NCI-H1694 treated with DMSO at 0.1 percent for 48 hours (cell line): ENCODE results near the gene ADAMTS14.
"Not testable (repeated sequence)": the region's sequence is repeated elsewhere in the genome, so short reads cannot be mapped to it uniquely, and the experiment has no call there.

Experiments used
- DNase-seq: peaks from one replicate; lab custom pipeline; 2025; lab: John Stamatoyannopoulos, UW

The ADAMTS14 gene

DNA sequence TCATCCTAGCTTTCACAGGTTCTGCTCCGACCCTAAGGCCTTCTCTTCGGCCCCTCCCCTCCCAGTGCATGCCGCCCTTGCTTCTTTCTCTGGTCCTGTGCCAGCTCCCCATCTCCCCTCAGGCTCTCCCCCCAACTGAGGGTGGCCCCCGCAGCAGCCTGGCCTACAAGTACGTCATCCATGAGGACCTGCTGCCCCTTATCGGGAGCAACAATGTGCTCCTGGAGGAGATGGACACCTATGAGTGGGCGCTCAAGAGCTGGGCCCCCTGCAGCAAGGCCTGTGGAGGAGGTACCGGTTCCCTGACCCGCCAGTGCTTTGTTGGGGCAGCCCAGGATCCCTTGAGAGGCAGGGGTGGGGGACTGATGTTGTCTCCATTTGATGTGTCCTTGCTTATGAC lies 79.0 kb downstream of the ADAMTS14 start:
- DNase-seq, result no peak

DNA sequence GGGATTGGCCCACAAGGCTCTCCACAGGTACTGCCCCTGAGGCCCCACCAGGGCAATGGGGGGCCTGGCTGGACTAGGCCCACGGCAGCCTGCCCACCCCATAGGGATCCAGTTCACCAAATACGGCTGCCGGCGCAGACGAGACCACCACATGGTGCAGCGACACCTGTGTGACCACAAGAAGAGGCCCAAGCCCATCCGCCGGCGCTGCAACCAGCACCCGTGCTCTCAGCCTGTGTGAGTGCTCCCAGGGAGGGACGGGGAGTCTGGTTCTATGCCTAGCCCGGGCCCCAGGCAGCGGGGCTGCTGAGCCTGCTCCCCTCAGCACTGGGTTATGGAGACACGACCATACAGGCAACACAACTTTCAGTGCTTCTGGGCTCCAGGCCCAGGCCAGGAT lies 79.7 kb downstream of the ADAMTS14 start:
- DNase-seq, result no peak

DNA sequence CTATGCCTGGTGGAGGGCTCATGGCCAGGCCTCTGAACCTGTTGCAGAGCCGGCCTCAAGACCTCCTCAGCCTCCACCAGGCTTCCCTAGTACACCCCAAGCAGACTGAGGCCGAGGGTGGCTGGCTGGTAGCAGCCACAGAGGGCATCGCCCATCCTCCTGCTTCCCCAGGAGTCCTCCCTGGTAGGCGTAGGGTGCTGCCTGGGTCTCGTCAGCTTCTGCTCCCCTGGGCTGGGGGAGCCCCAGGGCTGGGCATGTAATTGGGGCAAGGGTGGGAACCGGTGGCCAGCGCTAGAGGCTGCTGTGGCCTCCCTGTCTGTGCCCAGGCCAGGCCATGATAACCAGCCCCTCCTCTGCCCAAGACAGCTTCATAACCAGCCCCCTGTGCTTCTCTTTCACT lies 80.3 kb downstream of the ADAMTS14 start:
- no peak for DNase-seq

DNA sequence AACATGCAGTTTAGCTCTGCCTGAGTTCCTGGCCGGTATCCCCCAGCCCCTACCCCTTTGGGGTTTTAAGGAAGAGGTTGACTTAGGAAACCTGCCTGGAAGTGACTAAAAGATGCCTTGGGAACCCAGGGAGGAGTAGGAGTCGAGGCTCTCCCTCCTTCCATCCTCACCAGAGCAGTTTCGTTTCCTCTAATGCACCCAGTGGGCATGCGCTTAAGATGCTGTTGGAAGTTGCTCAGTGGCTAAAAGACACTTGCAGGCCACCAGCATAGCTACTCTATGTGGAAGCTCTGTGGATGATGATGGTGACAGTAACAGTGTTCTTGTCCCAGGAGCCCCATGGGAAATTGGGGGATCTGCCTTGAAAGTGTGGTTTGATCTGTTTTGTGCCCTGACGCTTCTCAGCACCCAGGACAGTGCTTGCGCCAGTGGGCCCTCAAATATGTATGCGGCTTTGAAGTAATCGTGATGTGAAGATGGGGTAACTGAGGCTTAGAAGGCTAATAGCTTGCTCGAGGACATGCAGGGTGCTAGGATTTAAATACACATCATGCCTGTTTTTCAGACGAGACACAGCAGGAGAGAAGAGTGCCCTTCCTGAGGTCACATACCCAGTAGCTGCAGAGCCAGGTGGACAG lies 80.8 kb downstream of the ADAMTS14 start:
- DNase-seq, result no peak

DNA sequence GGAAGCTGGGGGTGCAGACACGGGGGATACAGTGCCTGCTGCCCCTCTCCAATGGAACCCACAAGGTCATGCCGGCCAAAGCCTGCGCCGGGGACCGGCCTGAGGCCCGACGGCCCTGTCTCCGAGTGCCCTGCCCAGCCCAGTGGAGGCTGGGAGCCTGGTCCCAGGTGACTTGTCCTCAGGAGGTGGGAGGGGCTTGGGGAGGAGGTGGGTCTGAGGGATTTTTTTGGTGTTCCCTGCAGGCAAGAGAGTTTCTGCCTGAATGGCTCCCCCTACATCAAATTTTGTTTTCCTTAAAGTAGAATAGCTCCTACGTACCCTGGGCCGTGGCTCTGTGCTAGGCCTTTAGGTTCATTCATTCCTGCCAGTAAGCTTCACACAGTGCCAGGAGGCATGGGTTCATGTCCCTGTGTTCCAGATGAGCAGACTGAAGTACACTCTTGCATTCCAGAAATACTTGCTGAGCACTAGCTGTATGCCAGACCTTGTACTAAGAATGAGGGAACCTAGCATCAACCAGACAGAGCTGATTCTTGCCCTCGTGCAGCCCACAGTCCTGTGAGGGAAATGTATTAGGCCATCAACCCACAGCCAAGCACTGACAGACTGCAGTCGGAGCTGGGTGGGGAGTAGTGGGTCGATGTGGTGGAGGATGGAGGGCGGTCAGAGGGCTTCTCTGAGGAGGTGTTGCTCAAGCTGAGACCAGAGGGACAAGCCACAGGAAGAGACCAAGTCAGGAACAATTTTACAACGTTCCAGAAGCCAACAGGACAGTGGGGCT lies 81.7 kb downstream of the ADAMTS14 start:
- DNase-seq, result no peak

DNA sequence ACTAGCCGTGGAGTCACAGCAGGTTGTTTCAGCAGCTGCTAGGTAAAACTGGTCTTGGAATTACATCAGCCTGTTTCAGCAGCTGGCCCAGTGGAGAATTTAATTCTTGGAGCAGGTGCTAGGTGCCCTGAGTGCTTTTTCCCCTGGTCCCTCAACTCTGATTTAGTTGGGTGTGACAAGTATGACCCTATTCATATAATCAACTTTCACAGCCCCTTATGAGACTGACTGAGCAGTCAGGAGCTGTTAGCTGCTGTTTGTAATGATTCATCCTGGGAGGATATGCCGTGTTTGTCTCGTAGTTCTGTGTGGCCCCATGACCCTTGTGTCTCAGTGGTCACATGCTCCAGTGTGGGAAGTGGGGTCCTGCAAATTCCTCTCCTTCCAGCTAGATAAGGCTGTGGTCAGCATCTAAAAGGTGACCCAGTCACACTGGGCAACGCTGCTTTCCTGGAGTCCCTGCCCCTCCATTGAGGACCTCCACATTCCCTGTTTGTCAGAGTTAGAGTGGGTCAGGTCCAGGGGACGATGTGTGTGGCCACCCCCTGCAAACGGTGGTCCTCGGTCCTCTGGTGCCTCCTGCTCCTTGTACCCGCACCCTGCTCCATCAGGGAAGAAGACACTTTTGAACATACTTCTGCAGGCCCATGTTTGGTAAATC lies 84.5 kb downstream of the ADAMTS14 start:
- DNase-seq, result no peak

DNA sequence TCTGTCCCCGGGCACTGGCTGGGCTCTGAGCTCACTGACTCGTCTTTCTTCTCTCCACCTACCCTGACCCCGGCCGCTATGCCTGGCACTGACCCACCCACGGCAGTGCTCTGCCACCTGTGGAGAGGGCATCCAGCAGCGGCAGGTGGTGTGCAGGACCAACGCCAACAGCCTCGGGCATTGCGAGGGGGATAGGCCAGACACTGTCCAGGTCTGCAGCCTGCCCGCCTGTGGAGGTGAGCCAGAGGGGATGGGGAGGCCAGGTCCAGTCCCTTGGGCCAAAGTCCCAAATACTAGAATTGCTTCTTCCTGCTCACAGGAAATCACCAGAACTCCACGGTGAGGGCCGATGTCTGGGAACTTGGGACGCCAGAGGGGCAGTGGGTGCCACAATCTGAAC lies 85.5 kb downstream of the ADAMTS14 start:
- DNase-seq, result no peak

DNA sequence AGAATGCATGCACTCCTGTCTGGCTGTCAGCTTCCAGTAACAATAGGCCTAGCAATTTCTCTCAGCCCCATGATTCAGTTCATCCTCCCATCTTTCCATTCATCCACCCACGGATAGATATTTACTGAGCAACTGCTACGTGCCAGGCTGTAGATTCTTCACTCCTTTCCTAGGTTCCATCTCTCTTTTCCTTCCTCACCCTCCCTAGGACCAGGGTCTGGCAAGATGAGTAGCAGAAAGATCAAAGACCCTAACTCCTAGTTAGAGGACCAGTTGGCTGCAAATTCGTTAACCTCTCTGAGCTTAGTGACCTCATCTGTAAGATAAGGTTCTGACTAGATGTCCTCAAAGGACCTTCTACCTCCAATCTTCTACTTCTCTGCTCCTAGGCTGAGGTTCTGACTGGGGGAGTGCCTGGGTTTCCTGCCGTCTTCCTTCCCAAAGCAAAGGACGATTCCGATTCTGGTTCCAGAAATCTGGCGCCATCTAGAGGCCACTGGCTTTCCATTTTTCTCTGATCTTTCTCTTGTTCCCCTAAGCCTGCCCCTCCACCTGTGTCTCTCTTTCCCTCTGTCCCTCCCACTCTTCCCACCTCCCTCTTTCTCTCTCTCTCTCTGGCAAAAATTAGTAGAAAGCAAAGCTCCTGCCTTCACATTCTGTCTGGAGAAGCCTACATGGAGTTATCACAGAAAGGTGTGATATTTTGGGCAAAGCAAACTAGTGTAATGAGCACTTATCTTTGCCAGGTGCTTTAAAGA lies 86.6 kb downstream of the ADAMTS14 start:
- DNase-seq, result peak; percentile 68

DNA sequence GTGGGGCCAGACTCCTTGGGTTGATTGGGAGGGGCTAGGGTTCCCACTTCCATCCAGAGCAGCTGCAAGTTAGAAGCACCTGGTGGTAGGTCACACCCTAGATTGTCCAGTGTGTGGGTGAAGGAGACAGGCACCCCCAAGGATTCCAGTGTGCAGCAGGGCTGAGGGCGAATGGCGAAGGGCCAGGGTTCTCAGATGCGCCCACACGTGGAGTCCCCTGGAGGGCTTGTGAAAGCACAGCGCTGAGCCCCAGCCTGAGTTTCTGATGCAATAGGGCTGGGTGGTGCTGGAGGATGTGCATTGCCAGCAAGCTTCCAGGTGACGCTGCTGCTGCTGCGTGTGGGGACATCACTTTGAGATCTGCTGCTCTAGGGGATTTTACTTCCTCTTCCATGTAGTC lies 87.5 kb downstream of the ADAMTS14 start:
- DNase-seq, result no peak

DNA sequence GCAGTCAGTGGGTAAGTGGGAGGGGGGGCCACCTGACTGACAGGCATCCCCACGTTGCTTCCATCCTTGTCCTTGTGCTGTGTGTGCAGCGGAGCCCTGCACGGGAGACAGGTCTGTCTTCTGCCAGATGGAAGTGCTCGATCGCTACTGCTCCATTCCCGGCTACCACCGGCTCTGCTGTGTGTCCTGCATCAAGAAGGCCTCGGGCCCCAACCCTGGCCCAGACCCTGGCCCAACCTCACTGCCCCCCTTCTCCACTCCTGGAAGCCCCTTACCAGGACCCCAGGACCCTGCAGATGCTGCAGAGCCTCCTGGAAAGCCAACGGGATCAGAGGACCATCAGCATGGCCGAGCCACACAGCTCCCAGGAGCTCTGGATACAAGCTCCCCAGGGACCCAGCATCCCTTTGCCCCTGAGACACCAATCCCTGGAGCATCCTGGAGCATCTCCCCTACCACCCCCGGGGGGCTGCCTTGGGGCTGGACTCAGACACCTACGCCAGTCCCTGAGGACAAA lies 88.0 kb downstream of the ADAMTS14 start:
- DNase-seq, result no peak

DNA sequence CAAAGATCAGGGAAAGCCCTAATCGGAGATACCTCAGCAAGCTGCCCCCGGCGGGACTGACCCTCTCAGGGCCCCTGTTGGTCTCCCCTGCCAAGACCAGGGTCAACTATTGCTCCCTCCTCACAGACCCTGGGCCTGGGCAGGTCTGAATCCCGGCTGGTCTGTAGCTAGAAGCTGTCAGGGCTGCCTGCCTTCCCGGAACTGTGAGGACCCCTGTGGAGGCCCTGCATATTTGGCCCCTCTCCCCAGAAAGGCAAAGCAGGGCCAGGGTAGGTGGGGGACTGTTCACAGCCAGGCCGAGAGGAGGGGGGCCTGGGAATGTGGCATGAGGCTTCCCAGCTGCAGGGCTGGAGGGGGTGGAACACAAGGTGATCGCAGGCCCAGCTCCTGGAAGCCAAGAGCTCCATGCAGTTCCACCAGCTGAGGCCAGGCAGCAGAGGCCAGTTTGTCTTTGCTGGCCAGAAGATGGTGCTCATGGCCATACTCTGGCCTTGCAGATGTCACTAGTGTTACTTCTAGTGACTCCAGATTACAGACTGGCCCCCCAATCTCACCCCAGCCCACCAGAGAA lies 88.8 kb downstream of the ADAMTS14 start:
- no peak for DNase-seq

DNA sequence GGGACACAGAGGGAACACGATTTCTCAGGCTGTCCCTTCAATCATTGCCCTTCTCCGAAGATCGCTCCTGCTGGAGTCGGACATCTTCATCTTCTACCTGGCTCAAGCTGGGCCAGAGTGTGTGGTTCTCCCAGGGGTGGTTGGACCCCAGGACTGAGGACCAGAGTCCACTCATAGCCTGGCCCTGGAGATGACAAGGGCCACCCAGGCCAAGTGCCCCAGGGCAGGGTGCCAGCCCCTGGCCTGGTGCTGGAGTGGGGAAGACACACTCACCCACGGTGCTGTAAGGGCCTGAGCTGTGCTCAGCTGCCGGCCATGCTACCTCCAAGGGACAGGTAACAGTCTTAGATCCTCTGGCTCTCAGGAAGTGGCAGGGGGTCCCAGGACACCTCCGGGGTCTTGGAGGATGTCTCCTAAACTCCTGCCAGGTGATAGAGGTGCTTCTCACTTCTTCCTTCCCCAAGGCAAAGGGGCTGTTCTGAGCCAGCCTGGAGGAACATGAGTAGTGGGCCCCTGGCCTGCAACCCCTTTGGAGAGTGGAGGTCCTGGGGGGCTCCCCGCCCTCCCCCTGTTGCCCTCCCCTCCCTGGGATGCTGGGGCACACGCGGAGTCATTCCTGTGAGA lies 89.5 kb downstream of the ADAMTS14 start:
- no peak for DNase-seq

DNA sequence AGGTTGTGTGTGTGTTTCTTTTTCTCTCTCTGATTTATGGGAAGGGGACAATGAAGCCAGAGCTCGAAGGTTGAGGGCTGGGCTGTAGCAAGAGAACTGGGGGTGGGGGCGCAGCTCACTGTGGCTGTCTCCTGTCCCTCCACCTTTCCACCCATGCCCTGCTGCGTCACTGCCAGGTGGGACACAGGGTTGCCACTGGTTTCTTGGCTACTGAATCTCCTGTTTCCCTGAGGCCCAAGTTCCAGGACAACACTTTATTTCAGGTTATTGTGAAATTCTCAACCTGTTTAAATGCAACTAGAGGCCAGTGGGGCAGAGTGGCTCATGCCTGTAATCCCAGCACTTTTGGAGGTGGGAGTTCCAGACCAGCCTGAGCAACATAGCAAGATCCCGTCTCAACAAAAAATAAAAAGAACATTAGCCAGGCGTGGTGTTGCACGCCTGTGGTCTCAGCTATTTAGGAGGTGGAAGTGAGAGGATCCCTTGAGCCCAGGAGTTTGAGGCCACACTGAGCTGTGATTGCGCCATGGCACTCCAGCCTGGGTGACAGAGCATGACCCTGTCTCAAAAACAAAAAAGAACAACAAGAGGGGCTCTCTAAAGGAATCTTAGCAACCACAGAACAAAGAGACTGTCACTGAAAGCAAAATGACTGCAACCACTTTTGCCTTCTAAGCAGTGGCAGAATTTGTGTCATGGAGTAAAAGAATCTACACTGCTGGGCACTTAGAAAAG lies 90.3 kb downstream of the ADAMTS14 start:
- no peak for DNase-seq

DNA sequence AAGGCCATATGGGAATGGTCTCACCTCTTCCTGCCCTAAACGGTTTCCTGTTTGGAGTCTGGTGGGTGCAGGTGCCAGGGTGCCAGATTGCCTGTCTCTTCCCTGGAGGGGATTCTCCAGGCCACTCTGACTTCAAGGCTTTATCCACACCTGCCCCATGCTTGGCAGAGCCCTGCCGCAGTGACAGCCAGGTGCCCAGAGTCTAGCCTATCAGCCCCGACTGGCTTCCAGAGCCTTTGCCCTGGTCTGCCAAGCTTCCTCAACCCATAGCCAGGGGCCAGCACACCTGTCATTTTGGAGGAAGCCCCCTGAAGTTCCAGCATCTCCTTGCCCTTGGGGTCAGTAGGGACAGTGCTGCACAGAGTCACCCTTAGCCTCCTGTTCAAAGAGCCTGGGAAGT lies 91.3 kb downstream of the ADAMTS14 start:
- DNase-seq, result no peak

DNA sequence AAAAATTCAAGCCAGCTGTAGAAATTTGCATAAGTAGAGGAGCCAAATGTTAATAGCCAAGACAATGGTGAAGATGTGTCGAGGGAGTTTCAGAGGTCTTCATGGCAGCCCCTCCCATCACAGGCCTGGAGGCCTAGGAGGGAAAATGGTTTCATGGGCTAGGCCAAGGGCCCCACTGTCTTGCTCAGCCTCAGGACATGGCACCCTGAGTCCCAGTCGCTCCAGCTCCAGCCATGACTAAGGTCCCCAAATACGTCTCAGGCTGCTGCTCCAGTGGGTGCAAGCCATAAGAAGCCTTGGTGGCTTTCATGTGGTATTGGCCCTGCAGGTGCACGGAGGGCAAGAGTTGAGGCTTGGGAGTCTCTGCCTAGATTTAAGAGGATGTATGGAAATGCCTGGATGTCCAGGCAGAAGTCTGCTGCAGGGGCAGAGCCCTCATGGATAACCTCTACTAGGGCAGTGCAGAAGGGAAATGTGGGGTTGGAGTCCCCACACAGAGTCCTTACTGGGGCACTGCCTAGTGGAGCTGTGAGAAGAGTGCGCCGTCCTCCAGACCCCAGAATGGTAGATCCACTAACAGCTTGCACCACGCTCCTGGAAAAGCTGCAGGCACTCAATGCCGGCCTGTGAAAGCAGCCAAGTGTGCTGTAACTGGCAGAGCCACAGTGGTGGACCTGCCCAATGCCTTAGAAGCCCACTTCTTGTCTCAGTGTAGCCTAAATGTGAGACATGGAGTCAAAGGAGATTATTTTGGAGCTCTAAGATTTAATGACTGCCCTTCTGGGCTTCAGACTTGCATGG lies 93.7 kb downstream of the ADAMTS14 start:
- DNase-seq, result no peak

DNA sequence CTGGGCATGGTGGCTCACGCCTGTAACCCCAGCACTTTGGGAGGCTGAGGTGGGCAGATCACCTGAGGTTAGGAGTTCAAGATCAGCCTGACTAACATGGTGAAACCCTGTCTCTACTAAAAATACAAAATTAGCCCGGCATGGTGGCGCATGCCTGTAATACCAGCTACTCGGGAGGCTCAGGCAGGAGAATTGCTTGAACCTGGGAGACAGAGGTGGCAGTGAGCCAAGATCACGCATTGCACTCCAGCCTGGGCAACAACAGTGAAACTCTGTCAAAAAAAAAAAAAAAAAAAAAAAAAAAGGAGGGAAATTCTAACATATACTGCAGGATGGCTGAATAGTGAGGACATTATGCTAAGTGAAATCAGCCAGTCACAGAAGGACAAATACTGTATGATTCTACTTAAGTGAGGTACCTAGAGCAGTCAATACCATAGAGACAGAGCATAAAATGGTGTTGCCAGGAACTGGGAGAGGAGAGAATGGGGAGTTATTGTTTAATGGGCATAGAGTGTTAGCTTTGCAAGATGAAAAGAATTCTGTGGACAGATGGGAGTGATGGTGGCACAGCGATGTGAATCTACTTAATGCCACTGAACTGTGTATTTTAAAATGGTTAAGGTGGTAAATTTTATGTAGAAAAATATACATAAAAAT lies 95.8 kb downstream of the ADAMTS14 start:
- DNase-seq, result not testable (repeated sequence)

DNA sequence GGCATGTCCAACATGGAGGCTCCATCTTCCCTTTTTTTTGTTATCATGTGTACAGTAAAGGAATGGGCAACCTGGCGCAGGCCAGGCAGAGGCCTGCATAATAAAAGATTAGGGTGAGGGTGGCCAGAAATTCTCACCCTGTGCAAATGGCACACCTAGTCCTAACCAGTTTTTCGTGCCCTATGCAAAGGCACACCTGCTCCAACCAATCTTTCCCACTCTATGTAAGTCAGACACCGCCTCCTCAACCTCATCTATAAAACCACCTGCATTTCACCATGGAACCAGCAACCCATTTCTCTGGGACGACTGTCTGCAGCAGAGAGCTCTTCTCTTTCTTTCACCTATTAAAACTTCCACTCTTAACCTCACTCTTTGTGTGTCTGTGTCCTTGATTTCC lies 96.8 kb downstream of the ADAMTS14 start:
- DNase-seq, result no peak

DNA sequence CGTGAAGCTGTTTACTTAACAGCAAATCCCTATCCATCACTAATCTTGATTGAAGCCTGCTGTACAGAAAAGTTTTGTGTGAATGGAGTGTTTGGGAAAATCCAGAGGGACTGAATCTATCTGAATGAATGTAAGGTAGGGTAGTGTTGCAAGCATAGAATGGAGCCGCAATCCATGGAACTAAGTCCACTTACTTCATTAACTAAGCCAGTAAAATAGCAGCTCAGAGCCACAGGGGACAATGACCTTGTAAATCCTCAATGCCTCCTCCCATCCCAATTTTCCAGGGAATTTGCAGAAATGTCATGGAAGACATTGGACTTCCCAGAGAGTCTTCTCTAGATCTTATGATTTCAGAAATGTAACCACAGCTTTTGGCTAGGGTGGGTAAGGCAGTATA lies 97.7 kb downstream of the ADAMTS14 start:
- DNase-seq, result no peak

DNA sequence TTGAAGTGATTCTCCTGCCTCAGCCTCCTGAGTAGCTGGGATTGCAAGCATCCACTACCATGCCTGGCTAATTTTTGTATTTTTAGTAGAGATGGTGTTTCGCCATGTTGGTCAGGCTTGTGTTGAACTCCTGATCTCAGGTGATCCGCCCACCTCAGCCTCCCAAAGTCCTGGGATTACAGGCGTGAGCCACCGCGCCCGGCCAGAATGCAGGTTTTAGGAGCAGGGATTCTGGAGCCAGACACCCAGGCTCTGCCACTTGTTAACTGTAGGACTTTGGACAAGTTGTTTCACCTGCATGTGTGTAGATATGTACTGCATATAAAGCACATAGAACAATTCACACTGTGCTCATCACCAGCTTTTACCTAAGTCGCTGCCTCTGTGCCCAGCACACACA lies 98.2 kb downstream of the ADAMTS14 start:
- not testable (repeated sequence) for DNase-seq
